NCI-H2171 treated with DMSO at 0.1 percent for 48 hours (cell line): ENCODE results near the gene REPS2.

Experiments used
- DNase-seq: peaks from one replicate; lab custom pipeline; 2025; lab: John Stamatoyannopoulos, UW

Gene REPS2

DNA sequence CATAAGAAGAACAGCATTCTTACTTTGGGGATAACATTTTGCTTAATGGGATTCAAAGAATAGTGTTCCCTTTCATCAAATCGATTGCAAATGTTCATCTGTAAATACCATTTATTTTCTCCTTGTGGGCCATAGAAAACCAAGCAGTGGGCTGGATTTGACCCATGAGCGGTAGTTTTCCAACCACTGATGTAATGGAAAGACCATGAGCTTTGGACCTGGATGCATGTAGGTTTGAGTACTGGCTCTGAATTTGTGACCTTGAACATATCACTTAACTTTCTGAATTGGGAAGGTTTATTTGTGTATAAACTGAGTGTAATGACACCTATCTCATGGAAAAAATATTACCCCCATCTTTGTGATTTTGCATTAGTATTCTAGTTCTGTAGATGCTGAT is 54.3 kb downstream of the REPS2 start:
- DNase-seq, result no peak

DNA sequence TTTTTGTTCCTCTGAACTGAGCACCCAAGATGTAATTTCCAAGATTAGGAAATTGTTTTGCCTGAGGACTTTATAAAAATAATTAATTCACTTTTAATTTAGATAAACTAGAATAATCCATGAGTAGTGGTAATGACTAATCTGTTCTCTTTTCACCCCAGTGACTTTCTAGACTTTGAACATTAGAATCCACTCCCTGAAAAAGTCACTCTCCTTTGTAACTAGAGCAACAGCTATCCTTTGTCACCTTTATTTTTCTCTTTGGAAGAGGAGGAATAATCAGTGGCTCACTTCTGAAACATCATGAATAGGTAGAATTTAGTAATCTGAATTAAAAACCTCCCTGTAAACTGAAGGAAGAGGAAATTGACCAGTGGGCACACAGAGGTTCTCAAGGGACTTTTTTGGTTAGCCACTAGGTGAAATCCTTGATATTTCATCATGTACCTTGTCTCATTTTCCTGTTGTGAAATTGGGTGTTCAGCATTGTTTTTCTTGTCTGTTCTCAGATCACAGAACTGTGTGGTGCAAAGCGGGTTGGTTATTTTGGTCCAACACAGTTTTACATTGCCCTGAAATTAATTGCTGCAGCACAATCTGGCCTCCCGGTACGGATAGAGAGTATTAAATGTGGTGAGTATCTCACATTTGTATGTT is 59.4 kb downstream of the REPS2 start:
- DNase-seq, result no peak

DNA sequence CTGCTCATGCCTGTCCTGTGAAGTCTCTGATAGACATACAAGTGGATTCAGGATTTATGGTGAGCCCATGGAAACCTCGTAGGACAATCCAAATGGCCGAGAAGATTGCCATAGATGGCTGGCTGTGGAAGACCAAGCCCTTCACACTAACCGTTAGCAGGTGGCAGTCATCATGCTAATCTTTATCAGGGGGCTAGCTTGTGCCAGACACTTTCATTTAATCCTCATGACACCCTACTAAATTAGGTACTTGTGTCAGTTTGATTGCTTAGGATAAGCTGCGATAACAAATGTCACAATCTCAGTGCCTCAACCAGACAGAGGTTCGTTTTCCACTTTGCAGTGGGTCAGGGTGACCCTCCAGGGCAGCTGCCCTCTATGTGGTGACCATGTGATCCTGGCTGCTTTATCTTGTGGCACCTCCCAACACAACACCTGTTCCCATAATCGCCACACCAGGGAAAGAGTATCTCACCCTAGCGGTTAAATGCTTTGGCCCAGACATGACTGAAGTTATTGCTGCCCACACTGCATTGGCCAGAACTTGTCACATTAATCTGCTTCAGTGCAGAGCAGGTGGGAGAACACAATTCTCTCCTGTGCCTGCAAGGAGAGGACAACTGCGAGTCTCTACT is 60.8 kb downstream of the REPS2 start:
- no peak for DNase-seq

DNA sequence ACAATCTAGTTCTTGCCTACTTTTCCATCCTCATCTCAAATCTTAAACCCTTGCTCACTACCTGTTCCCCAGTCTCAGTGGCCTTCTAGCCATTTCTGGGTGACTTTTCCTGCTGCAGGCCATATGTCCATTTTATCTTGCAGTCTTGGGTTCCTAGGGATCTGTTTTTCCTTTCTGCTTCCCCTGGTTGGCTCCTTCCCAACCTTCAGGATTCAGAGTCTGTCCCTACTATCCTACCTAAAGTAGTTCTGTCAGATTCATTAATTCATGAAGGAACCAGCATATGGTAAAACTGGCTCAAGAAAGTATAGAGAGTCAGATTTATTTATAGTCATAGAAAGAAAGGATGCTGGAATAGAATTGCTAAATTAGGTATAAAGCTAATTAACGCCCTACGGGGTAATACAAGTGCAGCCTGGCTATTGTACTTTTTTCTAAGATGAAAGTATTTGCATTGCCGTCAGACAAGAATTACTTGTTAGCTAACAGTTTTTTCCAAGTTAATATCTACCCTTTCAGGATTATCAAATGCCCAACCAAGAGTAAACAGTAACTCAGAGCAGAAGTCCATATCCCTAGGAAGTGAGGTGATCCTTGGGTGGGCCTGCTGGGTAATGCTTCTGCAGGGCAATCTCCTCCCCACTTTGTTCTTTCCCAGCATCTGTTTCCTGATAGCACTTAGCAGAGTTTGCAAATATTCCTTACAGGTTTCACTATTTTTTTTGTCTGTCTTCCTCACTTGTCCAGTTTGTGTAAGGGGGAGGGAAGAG is 63.6 kb downstream of the REPS2 start:
- peak; percentile 72 for DNase-seq

DNA sequence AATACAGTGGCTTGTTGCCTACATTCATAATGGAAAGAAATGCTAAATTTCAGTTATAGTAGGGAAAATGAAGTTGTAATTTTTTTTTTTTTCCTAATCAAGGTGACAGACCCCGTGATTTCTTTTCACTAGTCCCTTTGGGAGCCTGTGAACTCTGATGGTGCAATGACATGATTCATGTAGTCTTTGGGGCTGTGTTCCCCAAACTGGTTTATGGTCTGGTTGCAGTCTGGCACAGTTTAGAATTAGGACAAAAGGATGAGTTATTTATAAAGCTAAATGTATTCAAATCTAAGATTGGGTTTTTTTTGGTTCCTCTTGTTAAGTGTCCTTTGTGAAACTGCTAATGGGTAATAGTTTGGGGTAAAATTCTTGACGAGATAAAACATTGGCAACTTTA is 66.0 kb downstream of the REPS2 start:
- no peak for DNase-seq

DNA sequence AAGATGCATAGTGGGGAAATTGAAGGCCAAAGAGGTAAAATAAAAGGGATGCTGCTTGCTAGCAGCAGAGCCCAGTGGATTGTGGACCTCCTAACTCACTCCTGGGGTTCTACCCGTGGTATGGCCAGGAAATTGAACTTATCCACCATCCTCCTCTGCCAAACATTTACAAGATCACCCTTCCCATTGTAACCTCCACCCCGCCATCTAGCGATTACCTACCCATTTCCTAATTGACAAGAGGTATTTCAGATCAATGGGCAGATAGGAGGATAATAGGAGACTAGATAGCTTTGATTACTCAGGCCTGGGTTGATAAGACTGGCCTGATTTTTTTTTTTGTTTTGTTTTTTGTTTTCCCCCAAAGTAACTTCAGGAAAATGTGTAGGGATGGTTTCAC is 67.8 kb downstream of the REPS2 start:
- DNase-seq, result no peak

DNA sequence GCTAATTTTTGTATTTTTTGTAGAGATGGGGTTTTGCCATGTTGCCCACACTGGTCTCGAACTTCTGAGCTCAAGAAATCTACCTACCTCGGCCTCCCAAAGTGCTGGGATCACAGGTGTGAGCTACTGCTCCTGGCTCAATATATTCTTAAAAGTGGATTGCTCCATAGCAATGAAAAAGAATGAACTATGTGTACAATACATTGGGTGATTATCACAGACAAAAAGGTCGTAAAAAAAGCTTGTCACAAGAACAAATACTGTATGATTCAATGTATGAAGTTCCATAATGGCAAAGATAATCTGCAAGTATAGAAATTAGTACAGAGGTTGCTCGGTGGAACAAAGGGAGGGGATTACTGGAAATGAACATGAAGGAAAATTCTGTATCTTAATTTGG is 70.7 kb downstream of the REPS2 start:
- no peak for DNase-seq

DNA sequence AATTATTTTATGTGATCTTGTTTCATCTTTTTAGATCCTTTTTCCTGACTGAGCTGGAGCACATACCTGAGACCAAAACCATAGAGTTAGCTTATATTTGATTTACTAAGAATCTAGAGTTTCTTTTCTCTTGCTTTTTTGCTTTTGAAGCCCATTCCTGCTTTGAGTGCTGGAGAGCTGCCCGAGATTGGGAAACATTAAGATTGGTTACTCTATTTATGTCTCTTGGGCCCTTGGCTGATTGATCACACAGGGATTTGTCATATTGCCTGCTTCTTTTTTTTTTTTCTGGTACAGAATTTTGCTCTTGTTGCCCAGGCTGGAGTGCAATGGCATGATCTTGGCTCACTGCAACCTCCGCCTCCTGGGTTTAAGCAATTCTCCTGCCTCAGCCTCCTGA is 73.9 kb downstream of the REPS2 start:
- no peak for DNase-seq

DNA sequence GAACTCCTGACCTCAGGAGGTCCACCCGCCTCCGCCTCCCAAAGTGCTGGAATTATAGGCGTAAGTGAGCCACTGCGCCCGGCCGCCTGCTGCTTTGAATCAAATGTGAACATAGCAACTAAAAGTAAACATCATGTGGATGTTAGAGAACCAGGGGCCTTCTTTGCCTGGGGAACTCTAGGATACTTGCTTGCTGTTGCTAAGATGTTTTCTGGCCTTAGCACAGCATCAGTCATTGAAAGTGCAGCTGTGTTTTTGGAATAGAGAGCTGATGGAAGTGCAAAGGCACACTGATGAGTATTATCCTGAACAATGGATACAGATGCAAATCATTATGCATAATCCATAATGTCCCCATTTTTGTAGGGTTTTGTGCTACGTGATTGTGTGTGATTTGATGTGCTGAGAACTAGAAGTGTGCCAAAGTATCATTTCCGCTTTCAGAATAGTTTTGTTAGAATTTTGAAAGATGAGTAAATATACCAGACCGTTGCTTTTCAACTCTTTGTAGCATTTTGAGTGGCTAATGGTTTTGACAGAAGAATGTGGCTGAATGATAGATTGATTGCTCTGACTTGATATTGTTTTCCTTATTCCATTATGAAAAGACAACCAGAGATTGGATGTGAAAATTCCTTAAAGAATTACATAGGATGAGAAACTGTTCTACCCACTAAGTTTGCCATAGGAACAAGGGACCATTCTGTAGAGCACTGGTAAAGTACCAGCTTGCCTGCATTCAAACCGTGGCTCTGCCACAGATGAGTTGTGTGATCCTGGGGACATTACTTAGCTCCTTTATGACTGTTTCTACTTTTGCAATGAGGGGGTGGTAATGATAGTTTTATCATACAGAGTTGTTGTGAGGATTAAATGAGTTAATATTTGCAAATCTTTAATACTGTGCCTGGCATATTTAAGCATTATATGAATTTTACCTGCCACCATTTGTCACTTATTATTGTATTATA is 74.7 kb downstream of the REPS2 start:
- no peak for DNase-seq

DNA sequence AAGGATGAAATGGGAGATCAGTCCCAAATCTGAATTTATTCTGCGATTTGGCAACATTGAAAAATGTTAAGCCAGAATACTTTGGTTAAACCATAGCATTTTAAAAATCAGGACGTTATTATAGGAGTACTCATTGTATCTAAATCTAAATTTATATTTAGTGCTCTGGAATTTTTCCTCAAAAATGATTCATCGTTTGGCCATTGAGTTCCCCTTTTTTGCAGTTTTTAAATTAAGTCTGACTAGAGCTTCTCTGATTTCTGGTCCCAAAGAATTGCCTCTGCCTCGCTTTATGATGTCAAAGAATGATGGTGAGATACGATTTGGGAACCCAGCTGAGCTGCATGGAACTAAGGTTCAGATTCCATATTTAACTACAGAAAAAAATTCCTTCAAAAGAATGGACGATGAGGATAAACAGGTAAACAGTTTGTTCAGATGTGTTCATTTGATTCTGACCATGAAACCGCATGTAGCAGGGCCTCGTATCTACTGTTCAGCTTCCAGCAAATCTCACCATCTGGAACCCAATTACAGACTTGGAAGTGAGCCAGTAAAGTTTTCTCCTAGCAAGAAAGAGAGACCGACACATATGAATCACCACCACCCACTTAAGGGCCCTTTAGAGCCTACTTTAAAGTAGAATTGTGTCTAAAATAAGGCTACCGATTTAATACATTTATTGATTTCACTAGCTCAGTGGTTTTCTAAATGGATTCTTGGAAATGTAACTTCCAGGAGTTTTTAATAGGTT is 75.6 kb downstream of the REPS2 start:
- DNase-seq, result peak; percentile 68

DNA sequence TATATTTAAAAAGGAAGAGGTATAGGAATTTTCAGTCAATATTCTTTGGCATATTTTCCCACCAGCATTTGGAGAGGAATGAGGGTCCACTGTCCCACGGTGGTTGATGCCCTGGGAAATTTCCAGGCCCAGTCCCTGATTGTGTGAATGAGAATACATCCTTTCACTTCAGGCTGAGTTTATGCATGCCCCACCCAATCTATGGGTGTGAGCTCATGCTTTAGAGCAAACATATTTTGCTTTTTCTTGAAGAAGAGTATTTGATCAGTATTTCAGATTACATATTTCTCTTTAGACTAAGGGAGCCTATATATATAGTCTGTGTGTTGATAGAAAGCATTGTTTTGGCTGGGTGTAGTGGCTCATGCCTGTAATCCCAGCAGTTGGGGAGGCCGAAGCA is 77.2 kb downstream of the REPS2 start:
- DNase-seq, result no peak

DNA sequence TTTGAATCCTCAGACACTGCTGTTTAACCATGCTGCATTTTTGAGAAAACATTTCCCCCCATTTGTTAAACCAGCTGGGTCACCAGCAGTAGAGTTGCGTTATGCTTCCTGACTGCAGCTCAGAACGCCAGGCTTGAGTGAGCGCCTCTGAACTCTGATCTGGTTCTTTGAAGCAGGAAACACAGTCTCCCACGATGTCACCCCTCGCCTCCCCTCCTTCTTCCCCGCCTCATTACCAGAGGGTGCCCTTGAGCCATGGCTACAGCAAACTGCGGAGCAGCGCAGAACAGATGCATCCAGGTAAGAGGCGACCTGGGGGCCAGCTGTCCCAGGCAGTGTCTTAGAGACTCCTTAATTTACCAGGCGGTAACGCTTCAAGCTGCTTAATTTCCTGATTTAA is 78.4 kb downstream of the REPS2 start:
- peak; percentile 84 for DNase-seq

DNA sequence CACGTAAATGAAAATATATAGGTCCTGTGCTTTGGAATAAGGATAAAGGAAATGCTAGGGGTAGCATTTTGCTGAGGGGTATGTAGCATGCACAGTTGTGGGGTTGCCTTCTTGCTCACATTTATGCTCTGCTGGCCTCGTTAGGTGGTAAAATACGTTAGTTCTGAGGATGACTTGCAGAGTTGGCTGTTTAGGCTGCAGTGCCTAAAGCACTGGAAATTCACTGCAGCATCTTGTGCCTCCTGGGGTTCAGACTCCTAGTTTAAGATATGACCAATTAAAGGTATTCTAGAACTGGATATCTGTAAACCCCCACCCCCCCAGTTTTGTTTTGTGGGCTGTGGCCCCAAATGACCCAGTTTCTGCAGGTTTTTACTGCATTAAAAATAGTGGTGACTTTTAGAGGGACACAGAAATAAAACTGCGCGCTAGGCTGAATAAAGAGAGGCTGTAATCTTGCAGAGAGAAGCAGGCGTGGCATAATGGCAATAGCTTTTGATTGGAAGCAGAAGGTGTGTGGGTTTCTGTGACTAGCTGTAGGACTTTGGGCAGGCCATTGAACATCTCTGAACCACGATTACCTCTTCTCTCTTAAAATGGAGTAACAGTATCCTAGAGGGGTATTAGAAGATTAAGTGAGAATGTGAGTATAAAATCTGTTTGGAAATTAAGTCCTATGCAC is 79.3 kb downstream of the REPS2 start:
- peak; percentile 33 for DNase-seq

DNA sequence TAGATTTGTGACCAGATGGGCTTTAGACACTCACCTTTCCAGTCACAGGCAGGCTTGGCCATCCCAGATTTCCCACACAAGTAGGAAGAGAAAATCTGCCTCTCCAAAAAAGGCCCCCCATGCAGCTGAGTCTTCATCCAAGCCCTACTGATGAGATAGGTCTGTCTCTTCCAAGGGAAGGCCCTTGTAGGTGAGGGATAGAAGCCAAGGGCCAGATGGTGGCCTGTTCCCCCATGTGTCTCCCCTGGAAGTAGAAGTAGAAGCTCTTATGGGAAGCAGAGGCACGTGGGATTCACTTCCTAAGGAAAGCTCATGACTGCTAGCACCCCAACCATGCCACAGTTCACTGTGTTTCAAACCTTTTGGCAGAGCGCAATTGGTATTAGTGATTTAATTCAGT is 81.5 kb downstream of the REPS2 start:
- no peak for DNase-seq

DNA sequence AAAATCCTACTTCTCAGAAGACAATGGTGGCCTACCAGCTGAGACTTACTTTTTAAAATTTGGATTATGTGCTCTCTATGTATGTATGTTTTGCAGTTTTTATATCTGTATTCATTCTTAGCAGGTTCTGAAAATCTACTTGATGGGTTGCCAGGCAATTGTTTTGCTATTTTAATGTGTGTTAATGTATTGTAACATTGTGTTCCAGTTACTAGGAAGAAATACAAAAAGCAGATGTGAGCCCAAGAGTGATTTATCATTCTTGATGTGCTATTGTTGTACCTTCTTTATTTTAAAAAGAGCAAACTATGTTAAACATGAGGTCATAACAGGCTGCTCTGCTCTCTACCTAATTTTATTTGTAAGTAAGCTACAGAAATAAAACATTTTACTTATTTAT is 81.9 kb downstream of the REPS2 start:
- no peak for DNase-seq

DNA sequence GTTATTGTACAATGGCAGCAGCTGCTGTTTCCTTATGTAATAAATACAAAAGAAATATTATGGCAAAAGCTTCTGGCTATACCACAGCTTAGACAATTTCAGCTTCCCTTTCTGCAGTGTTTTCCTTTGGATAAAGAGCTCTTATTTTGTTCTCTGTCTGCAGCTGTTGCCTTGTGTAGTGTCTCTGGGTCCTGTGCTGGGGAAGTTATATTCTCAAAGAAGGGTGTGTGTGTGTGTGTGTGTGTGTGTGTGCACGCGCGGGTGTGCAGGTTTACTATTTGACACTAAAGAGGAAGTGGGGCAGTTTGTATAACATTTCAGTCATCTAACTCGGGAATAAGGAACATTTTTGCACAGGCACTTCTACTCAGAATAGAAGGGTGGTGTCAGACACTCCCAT is 83.6 kb downstream of the REPS2 start:
- no peak for DNase-seq

DNA sequence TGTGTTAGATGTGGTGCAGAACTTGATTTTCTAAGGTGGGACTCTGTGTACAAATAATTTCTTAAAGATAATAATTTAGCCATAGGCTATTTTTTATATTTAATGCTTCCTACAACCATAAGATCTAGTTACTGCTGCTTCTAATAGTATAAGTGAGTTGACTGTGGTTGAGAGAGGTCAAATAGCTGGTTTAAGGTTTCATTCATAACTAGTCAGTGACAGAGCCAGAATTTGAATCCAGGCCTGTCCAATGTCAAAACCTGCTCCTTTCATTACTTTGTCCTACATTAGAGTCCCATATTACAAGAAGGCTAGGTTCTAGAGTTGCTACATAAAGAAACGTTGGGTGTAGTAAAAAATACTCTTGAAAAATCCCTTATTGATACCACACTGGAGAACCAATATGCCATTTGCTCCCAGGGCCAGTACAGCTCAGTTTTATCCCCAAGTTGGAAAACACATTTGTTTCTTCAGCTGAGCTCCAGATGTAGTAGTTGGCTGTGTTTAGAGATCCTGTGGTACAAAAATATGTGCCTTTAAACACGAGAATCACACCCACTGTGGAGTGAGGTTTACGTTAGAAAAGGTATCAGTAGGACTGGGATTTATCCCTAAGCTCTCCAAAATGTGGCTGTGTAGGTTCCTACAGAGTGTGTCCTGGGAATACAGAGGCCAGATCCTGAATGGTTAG is 84.3 kb downstream of the REPS2 start:
- DNase-seq, result no peak

DNA sequence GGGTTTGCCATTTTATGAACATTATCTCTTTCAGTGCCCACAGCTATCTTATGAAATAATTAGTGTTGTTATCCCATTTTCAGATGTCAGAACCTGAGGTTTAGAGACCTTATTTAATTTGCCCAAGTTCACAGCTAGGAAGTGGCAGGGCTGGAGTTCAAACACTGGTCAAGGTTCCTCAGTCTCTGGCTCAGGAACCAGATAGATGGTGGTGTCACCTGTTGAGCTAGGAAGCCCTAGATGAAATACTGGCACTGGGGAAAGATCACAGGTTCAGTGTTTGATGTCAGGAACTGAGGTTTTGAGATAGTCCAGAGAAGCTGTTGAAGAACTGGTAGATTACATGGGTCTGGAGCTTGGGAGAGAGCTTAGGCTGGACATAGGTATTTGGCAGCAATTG is 85.4 kb downstream of the REPS2 start:
- DNase-seq, result no peak

DNA sequence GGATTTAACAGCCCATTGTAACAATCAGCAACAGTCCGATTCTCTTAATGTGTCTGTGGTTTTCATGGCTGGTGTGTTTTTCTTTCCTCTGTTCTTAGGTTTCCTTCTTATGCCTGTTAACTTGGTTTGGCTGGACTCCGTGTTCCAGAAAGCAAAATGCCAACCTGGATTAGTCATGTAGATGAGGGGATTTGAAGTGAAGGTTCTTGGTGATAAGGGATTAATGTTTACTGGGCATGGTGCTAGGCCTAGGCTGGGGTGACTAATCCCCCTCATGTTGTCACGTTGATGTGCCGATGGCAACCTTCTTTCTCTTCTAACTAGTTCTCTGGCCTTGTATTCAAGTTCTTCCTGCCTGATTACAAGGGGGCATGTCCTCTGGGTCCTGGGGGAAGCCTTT is 85.9 kb downstream of the REPS2 start:
- no peak for DNase-seq

DNA sequence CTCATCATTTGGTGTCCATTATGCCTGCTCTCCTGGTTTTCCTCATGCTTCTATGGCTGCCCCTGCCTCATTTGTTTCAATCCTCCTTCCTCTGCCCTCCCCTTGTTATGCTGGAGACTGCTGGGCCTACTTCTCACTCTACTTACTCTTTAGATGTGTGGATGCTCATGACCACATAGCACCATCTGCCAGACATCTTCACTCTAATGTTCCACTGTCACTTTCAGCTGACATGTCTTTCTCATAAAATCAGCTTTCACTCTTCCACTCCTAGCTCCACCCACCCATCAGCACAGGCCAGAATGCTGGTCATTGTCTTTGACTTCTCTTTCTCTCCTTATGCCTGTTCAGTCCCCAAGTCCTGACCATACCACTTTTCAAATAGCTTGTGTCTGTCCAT is 86.8 kb downstream of the REPS2 start:
- DNase-seq, result no peak
